ENCODE results near the gene OR6V1.

The OR6V1 gene

DNA sequence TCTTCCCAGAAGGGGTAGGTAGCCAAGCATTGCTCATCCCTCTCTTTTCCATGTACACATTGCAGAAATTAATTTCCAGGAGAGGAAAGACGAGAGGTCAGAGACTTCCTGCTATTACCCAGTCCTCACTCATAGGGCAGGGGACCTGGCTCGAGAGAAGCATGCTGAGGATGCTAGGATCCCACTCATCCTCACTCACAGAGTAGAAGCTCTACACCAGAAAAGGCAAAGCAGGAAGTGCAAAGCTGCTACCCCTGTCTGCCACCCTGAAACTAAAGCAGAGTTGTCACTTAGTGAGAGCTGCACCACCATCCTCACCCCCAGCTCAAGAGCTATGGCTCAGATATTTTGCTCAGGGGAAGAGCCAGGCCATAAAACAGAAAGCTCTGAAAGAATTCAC is 35.1 kb upstream of the OR6V1 start:
- DNase-seq (ENCODE audit: low spot score) = no peak
- TF ChIP-seq, protein P1, sequence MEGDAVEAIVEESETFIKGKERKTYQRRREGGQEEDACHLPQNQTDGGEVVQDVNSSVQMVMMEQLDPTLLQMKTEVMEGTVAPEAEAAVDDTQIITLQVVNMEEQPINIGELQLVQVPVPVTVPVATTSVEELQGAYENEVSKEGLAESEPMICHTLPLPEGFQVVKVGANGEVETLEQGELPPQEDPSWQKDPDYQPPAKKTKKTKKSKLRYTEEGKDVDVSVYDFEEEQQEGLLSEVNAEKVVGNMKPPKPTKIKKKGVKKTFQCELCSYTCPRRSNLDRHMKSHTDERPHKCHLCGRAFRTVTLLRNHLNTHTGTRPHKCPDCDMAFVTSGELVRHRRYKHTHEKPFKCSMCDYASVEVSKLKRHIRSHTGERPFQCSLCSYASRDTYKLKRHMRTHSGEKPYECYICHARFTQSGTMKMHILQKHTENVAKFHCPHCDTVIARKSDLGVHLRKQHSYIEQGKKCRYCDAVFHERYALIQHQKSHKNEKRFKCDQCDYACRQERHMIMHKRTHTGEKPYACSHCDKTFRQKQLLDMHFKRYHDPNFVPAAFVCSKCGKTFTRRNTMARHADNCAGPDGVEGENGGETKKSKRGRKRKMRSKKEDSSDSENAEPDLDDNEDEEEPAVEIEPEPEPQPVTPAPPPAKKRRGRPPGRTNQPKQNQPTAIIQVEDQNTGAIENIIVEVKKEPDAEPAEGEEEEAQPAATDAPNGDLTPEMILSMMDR (IDR thresholded peaks at IDR 0.05; ENCODE audit: extremely low read depth, insufficient read depth, missing control alignments) = no peak
- in situ Hi-C loops (cut with MboI; ENCODE audit: low pct_unique_long_range_greater_than_20kb, low sequenced_read_pairs, unreplicated experiment) = loop anchor here (25.0 kb wide), 1 partner anchor 380 kb away; no protein-coding TSS in a partner anchor

DNA sequence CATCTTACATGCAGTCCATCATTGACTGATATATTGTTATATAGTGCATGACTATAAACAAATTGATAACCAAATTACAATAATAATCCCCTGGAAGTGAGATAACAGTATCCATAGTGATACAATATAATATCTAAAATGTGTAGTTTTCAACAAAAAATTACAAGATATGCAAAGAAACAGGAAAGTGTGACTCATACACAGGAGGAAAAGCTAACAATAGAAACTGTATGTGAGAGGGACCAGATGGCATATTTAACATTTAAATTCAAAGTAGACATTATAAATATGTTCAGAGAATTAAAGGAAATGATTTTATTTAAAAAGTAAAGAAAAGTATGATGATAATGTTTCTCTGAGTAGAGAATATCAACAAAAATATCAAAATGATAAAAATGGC is 33.2 kb upstream of the OR6V1 start:
- in situ Hi-C loops (cut with MboI; ENCODE audit: low pct_unique_long_range_greater_than_20kb, low sequenced_read_pairs, unreplicated experiment) = loop anchor here (25.0 kb wide), 1 partner anchor 382 kb away; no protein-coding TSS in a partner anchor

GRCh38 chr7:143023047-143023446 is 29.1 kb upstream of the OR6V1 start:
- in situ Hi-C loops (cut with MboI; ENCODE audit: low pct_unique_long_range_greater_than_20kb, low sequenced_read_pairs, unreplicated experiment) = loop anchor here (25.0 kb wide), 1 partner anchor 386 kb away; no protein-coding TSS in a partner anchor
- DNase-seq (ENCODE audit: low spot score) = no peak
- TF ChIP-seq, protein P1 (IDR thresholded peaks at IDR 0.05; ENCODE audit: extremely low read depth, insufficient read depth, missing control alignments) = no peak

More for the DNA sequence above, 33.2 kb upstream of the OR6V1 start:
- no peak for DNase-seq (ENCODE audit: low spot score)
- TF ChIP-seq, protein P1 (IDR thresholded peaks at IDR 0.05; ENCODE audit: extremely low read depth, insufficient read depth, missing control alignments) = no peak

- no peak for DNase-seq (ENCODE audit: low spot score)
- in situ Hi-C loops (cut with MboI; ENCODE audit: low pct_unique_long_range_greater_than_20kb, low sequenced_read_pairs, unreplicated experiment) = no loop called here
- TF ChIP-seq, protein P1 (IDR thresholded peaks at IDR 0.05; ENCODE audit: extremely low read depth, insufficient read depth, missing control alignments) = no peak
These were observed 26.8 kb upstream of the OR6V1 start for GRCh38 chr7:143025371-143025770.

DNA sequence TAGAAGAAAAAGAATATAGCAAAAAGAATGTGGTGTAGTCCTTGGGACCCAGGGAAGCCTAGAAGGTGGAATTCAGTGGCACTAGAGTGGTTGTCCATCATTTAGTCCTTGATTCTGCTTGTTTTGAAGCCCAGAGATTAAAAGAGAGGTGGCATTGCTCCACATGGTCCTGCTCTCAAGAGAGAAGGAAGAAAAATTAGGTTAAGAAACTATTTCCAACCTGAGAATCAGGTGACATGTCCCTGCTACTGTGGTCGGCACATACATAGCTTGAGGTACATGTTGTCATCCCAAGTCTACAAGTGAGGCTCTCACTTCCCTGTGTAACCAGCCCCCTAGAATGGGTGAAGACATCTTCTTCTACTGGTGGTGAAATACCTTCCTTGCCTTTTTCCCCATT is 25.1 kb upstream of the OR6V1 start, which contains the start of gene OR9A2:
TSS of gene OR9A2 (minus strand) at position 101 of the 400 bp plus-strand sequence. CDS start at position 101, 0 bp downstream.
- TF ChIP-seq, protein P1 (IDR thresholded peaks at IDR 0.05; ENCODE audit: extremely low read depth, insufficient read depth, missing control alignments) = no peak
- in situ Hi-C loops (cut with MboI; ENCODE audit: low pct_unique_long_range_greater_than_20kb, low sequenced_read_pairs, unreplicated experiment) = no loop called here

DNA sequence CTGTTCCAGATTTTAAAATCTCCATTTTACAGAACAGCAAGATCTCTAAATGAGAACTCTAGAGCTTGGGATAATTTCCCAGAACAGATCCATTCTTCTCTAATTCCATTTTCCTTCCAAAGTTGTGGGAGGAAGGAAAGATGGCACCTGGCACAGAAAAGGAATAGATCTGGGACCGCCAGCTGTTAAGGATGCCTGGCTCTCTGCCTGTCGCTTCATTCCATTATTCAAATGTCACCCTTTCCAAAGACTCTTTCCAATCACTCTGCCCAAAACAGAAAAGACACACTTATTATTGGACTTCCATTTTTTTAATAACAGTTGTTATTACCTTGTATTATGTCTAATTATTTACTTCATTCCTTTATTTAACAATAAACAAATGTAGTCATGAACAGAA is 24.5 kb upstream of the OR6V1 start:
- TF ChIP-seq, protein P1 (IDR thresholded peaks at IDR 0.05; ENCODE audit: extremely low read depth, insufficient read depth, missing control alignments) = no peak
- no peak for DNase-seq (ENCODE audit: low spot score)
- in situ Hi-C loops (cut with MboI; ENCODE audit: low pct_unique_long_range_greater_than_20kb, low sequenced_read_pairs, unreplicated experiment) = no loop called here

More for the DNA sequence above, 25.1 kb upstream of the OR6V1 start, which contains the start of gene OR9A2:
- no peak for DNase-seq (ENCODE audit: low spot score)

Data from GM13977 (cell line).